IMR-90 (cell line): Measurements from ENCODE around the gene MROH2B. TPM values are rescaled to one million over a fixed set of nuclear protein-coding genes. Genes with fewer than 3 reads are reported as not detected.
A peak's percentile ranks its signal among the peaks of the same experiment; 100 is the strongest.

Experiments used
- ATAC-seq: fragments of 200-7000 bp; cut with Tn5 transposase; 2 replicates; pipeline ENCODE4 v1.9.1; 2020; ENCODE audit warnings: low read depth, mild to moderate bottlenecking, moderate library complexity
- BruUV-seq: library from RNA; stranded (reverse); fragments of 400-500 nt; replicated peaks from 2 replicates; lab custom pipeline; 2021; lab: Mats Ljungman, UMichigan
- CTCF ChIA-PET: fragments of 300-600 bp; formaldehyde crosslinking; extraction: SDS; loops from one replicate; lab custom pipeline; 2021; ENCODE audit warnings: antibody characterized with exemption; lab: Yijun Ruan, JAX
- POLR2A ChIA-PET: fragments of 300-600 bp; sonication (Branson Sonifier 250); formaldehyde crosslinking; loops from one replicate; lab custom pipeline; 2022; ENCODE audit warnings: antibody characterized with exemption; ENCODE audit not compliant: unreplicated experiment; lab: Charles Lee
- DNase-seq: peaks from one replicate; pipeline ENCODE4 v3.0.0; 2013
- H2AFZ ChIP-seq: replicated peaks from 2 replicates; pipeline ENCODE3; 2013; ENCODE audit warnings: low read length, mild to moderate bottlenecking; ENCODE audit not compliant: poor library complexity
- H2AK5ac ChIP-seq: 2 replicates; pipeline ENCODE4 v1.6.1; 2013; ENCODE audit warnings: low read depth, low read length, inconsistent platforms
- H2AK9ac ChIP-seq: replicated peaks from 2 replicates; pipeline ENCODE3; 2013; ENCODE audit warnings: mild to moderate bottlenecking, low read depth, low read length, moderate library complexity; ENCODE audit not compliant: poor library complexity
- H2BK120ac ChIP-seq: 2 replicates; pipeline ENCODE4 v1.6.1; 2013; ENCODE audit warnings: low read depth, low read length, inconsistent platforms
- H2BK15ac ChIP-seq: 3 replicates; pipeline ENCODE4 v1.6.1; 2013; ENCODE audit warnings: low read depth, low read length, inconsistent platforms
- H2BK20ac ChIP-seq: 2 replicates; pipeline ENCODE4 v1.6.1; 2013; ENCODE audit warnings: low read depth, mild to moderate bottlenecking, inconsistent platforms, low read length, moderate library complexity
- H2BK5ac ChIP-seq: 2 replicates; pipeline ENCODE4 v1.6.1; 2013; ENCODE audit warnings: mild to moderate bottlenecking, low read depth, low read length, inconsistent platforms; ENCODE audit not compliant: poor library complexity, severe bottlenecking
- H3K14ac ChIP-seq: replicated peaks from 2 replicates; pipeline ENCODE4 v1.6.1; 2013; ENCODE audit warnings: low read depth, low read length, inconsistent platforms
- H3K18ac ChIP-seq: 2 replicates; pipeline ENCODE4 v1.6.1; 2013; ENCODE audit warnings: low read depth, low read length, control low read depth
- H3K23ac ChIP-seq: 2 replicates; pipeline ENCODE4 v1.6.1; 2013; ENCODE audit warnings: low read depth, low read length, inconsistent platforms
- H3K27ac ChIP-seq: 2 replicates; pipeline ENCODE4 v1.5.1; 2013; ENCODE audit warnings: mild to moderate bottlenecking, control low read depth, low read length; ENCODE audit not compliant: insufficient read depth
- H3K27me3 ChIP-seq: 2 replicates; pipeline ENCODE4 v1.6.1; 2013; ENCODE audit warnings: low read length; ENCODE audit not compliant: control insufficient read depth, insufficient read depth
- H3K36me3 ChIP-seq: 2 replicates; pipeline ENCODE4 v1.6.1; 2013; ENCODE audit warnings: low read length, mixed read lengths; ENCODE audit not compliant: control insufficient read depth, insufficient read depth
- H3K4ac ChIP-seq: 2 replicates; pipeline ENCODE4 v1.6.1; 2013; ENCODE audit warnings: low read depth, low read length, inconsistent platforms
- H3K4me1 ChIP-seq: 2 replicates; pipeline ENCODE4 v1.6.1; 2013; ENCODE audit warnings: low read length, mixed read lengths; ENCODE audit not compliant: control insufficient read depth, insufficient read depth
- H3K4me2 ChIP-seq: 2 replicates; pipeline ENCODE4 v1.6.1; 2013; ENCODE audit warnings: low read depth, mild to moderate bottlenecking, control low read depth, low read length, moderate library complexity
- H3K4me3 ChIP-seq: 2 replicates; pipeline ENCODE4 v1.5.1; 2013; ENCODE audit warnings: low read depth, mild to moderate bottlenecking, control low read depth, low read length, moderate library complexity; ENCODE audit not compliant: insufficient read depth
- H3K56ac ChIP-seq: 2 replicates; pipeline ENCODE4 v1.6.1; 2013; ENCODE audit warnings: low read length, inconsistent platforms; ENCODE audit not compliant: insufficient read depth; ENCODE audit errors: extremely low read depth
- H3K79me1 ChIP-seq, 2 experiments: 2 replicates each; pipeline ENCODE4 v1.6.1; 2013; ENCODE audit warnings: low read length in 2 of 2, inconsistent platforms in 1 of 2, low read depth in 1 of 2
- H3K9ac ChIP-seq: 2 replicates; pipeline ENCODE4 v1.6.1; 2013; ENCODE audit warnings: low read depth, low read length, control low read depth
- H3K9me1 ChIP-seq: 2 replicates; pipeline ENCODE4 v1.6.1; 2013; ENCODE audit warnings: low read length, inconsistent platforms; ENCODE audit not compliant: insufficient read depth
- H3K9me3 ChIP-seq: 2 replicates; pipeline ENCODE4 v1.6.1; 2013; ENCODE audit warnings: low read length; ENCODE audit not compliant: control insufficient read depth, insufficient read depth
- H4K20me1 ChIP-seq: 2 replicates; pipeline ENCODE4 v1.6.1; 2013; ENCODE audit warnings: low read length, inconsistent platforms; ENCODE audit not compliant: insufficient read depth
- H4K5ac ChIP-seq: 2 replicates; pipeline ENCODE4 v1.6.1; 2013; ENCODE audit warnings: mild to moderate bottlenecking, low read depth, low read length, control low read depth
- H4K8ac ChIP-seq, 2 experiments: 2 replicates each; pipeline ENCODE4 v1.6.1; 2013; ENCODE audit warnings: low read depth in 2 of 2, low read length in 2 of 2, control low read depth in 1 of 2, inconsistent platforms in 1 of 2
- H4K91ac ChIP-seq: 2 replicates; pipeline ENCODE4 v1.6.1; 2013; ENCODE audit warnings: low read depth, low read length, inconsistent platforms; ENCODE audit not compliant: insufficient read depth
- CEBPB ChIP-seq: IDR thresholded peaks from 2 replicates; pipeline ENCODE4 v1.6.1; 2012; ENCODE audit warnings: low read depth, low read length, improper control_type of control experiment
- MAFK ChIP-seq: IDR thresholded peaks from 2 replicates; pipeline ENCODE4 v1.6.1; 2012; ENCODE audit warnings: low read depth, low read length, improper control_type of control experiment
- NFE2L2 ChIP-seq: fragments of 150-350 bp; IDR thresholded peaks from 2 replicates; pipeline ENCODE4 v1.6.1; 2016; ENCODE audit warnings: low read depth, mild to moderate bottlenecking, low read length
- RFX5 ChIP-seq: IDR thresholded peaks from 2 replicates; pipeline ENCODE4 v1.8.0; 2012; ENCODE audit warnings: low read depth, mild to moderate bottlenecking, low read length, moderate library complexity
- WGBS, 2 experiments: methylation state at CpG; one replicate each; pipeline versions ENCODE4 v1.1.5 to v1.1.7; 2013; ENCODE audit warnings: missing lambda C conversion rate in 2 of 2; ENCODE audit not compliant: insufficient read length in 1 of 2; ENCODE audit errors: extremely low coverage in 2 of 2; 5-methylcytosine and 5-hydroxymethylcytosine counted together
- dilution Hi-C: fragments of 300-500 bp; cut with HindIII; formaldehyde crosslinking; loops from one replicate; pipeline ENCODE4 v1.14.3; 2018; ENCODE audit warnings: low sequenced_read_pairs; ENCODE audit not compliant: unreplicated experiment
- in situ Hi-C: fragments of 300-500 bp; cut with MboI; formaldehyde crosslinking; loops from 3 replicates; pipeline ENCODE4 v1.14.3; 2019; ENCODE audit warnings: low sequenced_read_pairs, inconsistent platforms, mixed read lengths
- intact Hi-C: fragments of 100-400 bp; cut with micrococcal nuclease; formaldehyde crosslinking; loops from 2 replicates; pipeline ENCODE4 v1.10.0; 2022
- polyA plus RNA-seq, 3 experiments: library from polyadenylated mRNA; depleted of rRNA; stranded (reverse); fragments of >200 nt; gene quantifications; 2 replicates each; pipeline ENCODE4 v1.2.3, GENCODE V29; 2012; ENCODE audit warnings: low replicate concordance in 1 of 3
- total RNA-seq: library from RNA; depleted of rRNA; stranded (reverse); fragments of >200 nt; gene quantifications from 2 replicates; pipeline ENCODE4 v1.2.3, GENCODE V29; 2012

Gene MROH2B
- total and polyA plus RNA-seq, 2 of the 4 experiments (the other 2 are of a cell fraction), result not detected

GRCh38 chr5:41112486-41113455, 41.6 kb upstream of the MROH2B start:
- Histone ChIP-seq H2AFZ (no peak overlapping the region), H4K91ac (peak overlapping the region; percentile 98), H2BK5ac (peak overlapping the region; percentile 97), H3K79me1 (peaks cover 0 to 6% of the 10 kb centered on the region in 2 experiments; a peak in 1 of 4 replicates), H2BK120ac (peak overlapping the region; percentile 100), H3K14ac (peak overlapping the region; percentile 96), H4K5ac (peak overlapping the region; percentile 98), H3K27ac (peak overlapping the region; percentile 96), H2AK5ac (peak overlapping the region; percentile 97), H3K9me1 (peaks cover 11% of the 10 kb centered on the region), H2AK9ac (no peak overlapping the region), H3K36me3 (no peaks in the 10 kb centered on the region), H3K27me3 (no peaks in the 10 kb centered on the region), H2BK15ac (peak overlapping the region; percentile 93), H3K23ac (peak overlapping the region; percentile 95), H3K4me1 (peaks cover 29% of the 10 kb centered on the region), H3K9me3 (peaks cover 2% of the 10 kb centered on the region), H3K4me3 (no peak overlapping the region), H3K56ac (peak overlapping the region; percentile 82), H4K8ac (peak overlapping the region; percentile 91 to 99), H3K4ac (peak overlapping the region; percentile 99), H3K9ac (no peak overlapping the region), H2BK20ac (peak overlapping the region; percentile 100), H3K18ac (peak overlapping the region; percentile 100), H4K20me1 (no peaks in the 10 kb centered on the region), H3K4me2 (peak overlapping the region; percentile 21; the same call in 1 of the 2 replicates)
- dilution Hi-C loops (no loop called here), in situ Hi-C loops (no loop called here), intact Hi-C loops (no loop called here)
- TF ChIP-seq MAFK (no peak; the same call in 1 of the 2 replicates), NFE2L2 (peak; percentile 86), CEBPB (peak; percentile 73), RFX5 (no peak)
- CTCF ChIA-PET, result interaction anchor here (0.5 to 1.2 kb wide), 2 partner anchors 18 to 29 kb away, joined by 3 read pairs; no protein-coding TSS in a partner anchor
- POLR2A ChIA-PET, result no interaction called here
- DNase-seq (peak; percentile 86), ATAC-seq (peak; percentile 59)
- no TSS peak for BruUV-seq
- no CpG with 5 or more reads among the region's 2 CpGs for WGBS, 2 experiments
